AG20443 (cell line): ENCODE results near the gene IST1.

Source experiments
- DNase-seq: peaks from one replicate; pipeline ENCODE4 v3.0.0; 2012; ENCODE audit warnings: low spot score, mixed read lengths

IST1 gene

DNA sequence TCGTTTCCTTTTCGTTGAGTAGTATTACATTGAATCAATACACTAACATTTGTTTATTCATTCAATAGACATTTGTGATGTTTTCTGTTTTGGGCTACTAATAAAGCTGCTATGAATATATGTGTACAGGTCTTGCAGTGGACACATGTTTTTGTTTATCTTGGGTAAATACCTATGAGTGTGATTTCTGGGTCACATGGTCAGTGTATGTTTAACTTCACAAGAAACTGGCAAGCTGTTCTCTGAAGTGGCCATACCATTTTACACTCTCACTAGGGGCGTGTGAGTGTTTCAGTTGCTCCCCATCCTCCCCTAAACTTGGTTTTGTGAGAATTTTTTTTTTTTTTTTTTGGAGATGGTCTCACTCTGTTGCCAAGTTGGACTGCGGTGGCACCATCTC, 69.9 kb downstream of the IST1 start:
- no peak for DNase-seq

DNA sequence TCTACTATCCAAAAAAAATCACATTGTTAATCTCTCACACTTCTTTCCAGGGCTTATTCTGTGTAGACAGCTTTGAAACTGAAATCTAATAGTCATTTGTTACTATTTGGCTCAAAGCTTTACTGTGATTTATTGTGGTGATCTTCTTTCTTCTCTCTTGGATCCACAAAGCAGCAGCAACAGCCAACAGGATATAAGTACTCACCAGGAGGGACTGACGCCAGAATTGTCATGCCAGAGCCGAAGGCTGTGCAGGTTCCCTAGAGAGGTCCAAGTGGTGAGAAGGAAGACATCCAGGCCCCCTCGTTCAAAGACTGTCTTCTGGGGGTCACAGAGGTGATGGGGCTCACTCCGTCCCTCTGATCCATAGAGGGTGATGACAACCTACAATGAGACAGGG, 71.6 kb downstream of the IST1 start:
- DNase-seq: no peak

DNA sequence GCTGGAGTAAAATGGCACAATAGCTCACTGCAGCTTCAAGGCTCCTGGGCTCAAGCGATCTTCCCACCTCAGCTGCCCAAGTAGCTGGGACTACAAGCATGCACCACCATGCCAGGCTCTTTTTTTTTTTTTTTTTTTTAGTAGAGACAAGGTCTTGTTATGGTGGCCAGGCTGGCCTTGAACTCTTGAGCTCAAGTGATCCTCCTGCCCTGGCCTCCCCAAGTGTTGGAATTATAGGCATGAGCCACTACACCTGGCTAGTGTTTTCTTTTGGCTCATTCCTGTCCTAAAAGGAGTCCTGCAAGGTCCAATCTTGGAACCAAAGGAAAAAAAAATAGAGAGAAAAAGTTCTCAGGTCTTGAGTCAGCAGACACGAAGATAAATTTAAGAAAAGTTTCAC, 74.0 kb downstream of the IST1 start:
- DNase-seq: no peak

DNA sequence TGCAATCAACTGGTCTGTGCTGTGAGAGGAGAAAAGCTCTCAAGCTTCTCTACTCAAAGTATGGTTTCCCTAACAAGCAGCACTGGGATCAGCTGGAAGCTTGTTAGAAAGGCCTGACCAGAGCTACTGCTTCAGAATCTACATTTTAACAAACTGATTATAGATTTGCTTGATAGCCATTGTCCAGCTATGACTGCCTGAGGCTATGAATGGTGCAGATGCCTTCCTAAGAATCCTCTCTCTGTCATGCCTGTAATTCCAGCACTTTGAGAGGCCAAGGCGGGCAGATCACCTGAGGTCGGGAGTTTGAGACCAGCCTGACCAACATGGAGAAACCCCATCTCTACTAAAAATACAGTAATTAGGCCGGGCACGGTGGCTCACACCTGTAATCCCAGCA, 76.2 kb downstream of the IST1 start:
- no peak for DNase-seq

DNA sequence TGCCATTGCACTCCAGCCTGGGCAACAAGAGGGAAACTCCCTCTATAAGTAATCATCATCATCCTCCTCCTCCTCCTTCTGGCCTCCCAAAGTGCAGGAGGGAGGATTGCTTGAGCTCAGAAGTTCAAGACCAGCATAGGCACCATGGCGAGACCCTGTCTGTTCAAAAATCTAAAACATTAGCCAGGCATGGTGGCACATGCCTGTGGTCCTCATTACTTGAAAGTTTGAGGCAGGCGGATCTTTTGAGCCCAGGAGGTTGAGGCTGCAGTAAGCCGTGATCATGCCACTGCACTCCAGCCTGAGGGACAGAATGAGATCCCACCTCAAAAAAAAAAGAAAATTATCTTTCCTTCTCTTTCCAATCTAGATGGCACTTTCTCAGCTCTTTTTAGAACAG, 77.0 kb downstream of the IST1 start:
- DNase-seq: no peak

DNA sequence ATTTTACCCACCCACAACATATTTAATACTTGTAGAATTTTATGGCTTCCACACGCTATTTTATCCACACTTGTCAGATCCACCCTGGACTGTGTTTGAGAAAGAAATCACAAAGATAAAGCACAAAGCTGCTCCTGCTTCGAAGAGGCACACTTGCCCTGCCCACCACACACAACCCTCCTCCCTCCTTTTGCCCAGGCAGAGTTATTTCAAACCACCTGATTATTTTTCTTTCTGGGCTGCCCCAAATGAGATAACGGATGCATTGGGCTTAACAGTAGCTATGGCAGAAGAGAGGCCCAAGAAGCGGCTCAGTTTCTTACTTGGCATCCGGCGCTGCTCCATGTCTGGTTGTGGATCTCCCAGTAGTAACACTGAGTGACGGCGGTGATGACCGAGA, 77.7 kb downstream of the IST1 start:
- DNase-seq: no peak

DNA sequence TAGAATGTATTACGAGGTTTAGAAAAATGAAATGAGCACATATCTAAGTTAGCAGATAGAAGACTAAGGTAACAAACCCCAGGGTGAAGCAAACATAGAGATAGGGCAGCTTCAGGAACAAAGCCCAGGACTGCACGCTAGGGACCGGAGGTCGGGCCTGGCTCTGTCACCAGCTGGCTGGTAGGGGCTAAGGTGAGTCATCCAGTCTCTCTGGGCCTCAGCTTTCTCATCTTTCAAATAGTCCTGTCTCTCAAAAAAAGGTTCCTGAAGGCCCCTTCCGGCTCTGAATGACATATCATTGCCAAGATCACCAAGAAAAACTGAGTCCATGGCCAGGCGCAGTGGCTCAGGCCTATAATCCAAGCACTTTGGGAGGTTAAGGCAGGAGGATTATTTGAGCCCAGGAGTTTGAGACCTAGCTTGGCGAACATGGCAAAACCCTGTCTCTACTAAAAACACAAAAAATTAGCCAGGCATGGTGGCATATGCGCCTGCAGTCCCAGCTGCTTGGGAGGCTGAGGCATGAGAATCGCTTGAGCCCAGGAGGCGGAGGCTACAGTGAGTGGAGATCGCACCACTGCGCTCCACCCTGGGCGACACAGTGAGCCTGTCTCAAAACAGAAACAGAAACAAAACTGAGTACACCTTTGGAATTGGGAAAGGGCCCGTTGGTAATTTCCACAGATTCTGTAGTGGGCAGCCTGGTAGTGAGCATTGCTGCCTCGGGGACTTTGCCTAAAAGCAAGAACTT, 78.9 kb downstream of the IST1 start:
- no peak for DNase-seq
